ENCODE data around the gene TMC1. TPM values are rescaled to one million over a fixed set of nuclear protein-coding genes. Genes with fewer than 3 reads are reported as not detected.
"Not testable (repeated sequence)": the region's sequence is repeated elsewhere in the genome, so short reads cannot be mapped to it uniquely, and the experiment has no call there.

TMC1 gene
- total RNA-seq, 1 donor = 0.36 TPM

DNA sequence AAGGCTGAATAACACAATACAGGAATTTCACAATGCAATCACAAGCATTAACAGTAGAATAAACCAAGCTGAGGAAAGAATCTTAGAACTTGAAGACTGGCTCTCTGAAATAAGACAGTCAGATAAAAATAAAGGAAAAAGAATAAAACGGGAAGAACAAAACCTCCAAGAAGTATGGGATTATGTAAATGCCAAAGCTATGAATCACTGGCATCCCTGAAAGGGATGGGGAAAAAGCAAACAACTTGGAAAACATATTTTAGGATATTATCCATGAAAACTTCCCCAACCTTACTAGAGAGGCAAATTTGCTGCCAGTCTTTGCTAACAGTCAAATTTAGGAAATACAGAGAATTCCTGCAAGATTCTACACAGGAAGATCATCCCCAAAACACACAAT lies 273.5 kb downstream of the TMC1 start:
- TF ChIP-seq, protein P1, sequence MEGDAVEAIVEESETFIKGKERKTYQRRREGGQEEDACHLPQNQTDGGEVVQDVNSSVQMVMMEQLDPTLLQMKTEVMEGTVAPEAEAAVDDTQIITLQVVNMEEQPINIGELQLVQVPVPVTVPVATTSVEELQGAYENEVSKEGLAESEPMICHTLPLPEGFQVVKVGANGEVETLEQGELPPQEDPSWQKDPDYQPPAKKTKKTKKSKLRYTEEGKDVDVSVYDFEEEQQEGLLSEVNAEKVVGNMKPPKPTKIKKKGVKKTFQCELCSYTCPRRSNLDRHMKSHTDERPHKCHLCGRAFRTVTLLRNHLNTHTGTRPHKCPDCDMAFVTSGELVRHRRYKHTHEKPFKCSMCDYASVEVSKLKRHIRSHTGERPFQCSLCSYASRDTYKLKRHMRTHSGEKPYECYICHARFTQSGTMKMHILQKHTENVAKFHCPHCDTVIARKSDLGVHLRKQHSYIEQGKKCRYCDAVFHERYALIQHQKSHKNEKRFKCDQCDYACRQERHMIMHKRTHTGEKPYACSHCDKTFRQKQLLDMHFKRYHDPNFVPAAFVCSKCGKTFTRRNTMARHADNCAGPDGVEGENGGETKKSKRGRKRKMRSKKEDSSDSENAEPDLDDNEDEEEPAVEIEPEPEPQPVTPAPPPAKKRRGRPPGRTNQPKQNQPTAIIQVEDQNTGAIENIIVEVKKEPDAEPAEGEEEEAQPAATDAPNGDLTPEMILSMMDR (IDR thresholded peaks at IDR 0.05; ENCODE audit: insufficient read depth, low read length) = no peak
- no peak overlapping the region for H3K4me3 ChIP-seq (ENCODE audit: low read depth, low read length)
- DNase-seq (ENCODE audit: low read depth) = no peak

DNA sequence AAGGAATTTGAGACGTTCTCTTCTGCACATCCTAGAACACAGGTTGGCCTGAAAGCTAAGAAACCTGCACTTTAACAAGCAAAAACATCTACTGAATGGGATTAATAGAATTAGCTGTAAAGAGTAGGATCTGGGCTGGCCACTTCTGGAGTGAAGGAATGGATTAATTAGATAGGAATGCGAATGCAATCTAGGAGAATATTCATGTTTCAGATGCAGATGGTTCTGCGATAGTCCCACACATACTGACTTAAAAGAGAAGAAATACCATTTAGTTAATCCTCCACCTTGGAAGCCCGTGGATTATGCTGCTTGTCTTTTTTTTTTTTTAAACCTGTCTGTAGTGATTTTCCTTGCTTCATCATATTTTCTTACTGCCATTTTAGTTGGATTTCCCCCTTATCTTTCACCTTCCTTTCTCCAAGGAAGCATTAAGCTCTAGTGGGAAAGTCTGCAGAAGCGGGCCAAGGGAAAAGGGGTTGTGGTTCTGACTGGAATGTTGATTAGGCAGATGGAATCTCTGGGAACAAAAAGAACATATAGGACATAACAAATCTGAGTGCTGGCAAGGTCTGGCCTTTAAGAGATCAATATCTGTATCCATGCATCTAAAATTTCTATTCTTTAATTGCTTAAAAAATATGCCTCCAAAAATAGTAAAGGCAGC lies 279.1 kb downstream of the TMC1 start:
- H3K4me3 ChIP-seq (ENCODE audit: low read depth, low read length) = no peak overlapping the region
- TF ChIP-seq, protein P1 (IDR thresholded peaks at IDR 0.05; ENCODE audit: insufficient read depth, low read length) = no peak
- no peak for DNase-seq (ENCODE audit: low read depth)

DNA sequence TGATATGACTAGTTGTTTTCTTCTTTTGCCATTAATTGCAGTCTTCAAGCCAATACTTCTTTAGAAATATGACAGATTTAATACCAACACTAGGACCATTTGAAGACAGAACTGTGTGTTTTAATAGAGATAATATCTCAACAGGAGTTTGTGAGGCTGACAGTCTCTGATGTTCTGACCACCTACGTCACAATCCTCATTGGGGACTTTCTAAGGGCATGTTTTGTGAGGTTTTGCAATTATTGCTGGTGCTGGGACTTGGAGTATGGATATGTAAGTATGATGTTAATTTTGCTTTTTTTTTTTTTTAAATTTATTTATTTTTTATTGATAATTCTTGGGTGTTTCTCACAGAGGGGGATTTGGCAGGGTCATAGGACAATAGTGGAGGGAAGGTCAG lies 283.8 kb downstream of the TMC1 start:
- no peak overlapping the region for H3K4me3 ChIP-seq (ENCODE audit: low read depth, low read length)
- TF ChIP-seq, protein P1 (IDR thresholded peaks at IDR 0.05; ENCODE audit: insufficient read depth, low read length) = no peak
- DNase-seq (ENCODE audit: low read depth) = no peak

DNA sequence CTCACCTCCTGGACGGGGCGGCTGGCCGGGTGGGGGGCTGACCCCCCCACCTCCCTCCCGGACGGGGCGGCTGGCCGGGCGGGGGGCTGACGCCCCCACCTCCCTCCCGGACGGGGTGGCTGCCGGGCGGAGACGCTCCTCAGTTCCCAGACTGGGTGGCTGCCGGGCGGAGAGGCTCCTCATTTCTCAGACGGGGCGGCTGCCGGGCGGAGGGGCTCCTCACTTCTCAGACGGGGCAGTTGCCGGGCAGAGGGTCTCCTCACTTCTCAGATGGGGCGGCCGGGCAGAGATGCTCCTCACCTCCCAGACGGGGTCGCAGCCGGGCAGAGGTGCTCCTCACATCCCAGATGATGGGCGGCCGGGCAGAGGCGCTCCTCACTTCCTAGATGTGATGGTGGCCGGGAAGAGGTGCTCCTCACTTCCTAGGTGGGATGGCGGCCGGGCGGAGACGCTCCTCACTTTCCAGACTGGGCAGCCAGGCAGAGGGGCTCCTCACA lies 285.0 kb downstream of the TMC1 start:
- not testable (repeated sequence) for DNase-seq (ENCODE audit: low read depth); H3K4me3 ChIP-seq (ENCODE audit: low read depth, low read length)

DNA sequence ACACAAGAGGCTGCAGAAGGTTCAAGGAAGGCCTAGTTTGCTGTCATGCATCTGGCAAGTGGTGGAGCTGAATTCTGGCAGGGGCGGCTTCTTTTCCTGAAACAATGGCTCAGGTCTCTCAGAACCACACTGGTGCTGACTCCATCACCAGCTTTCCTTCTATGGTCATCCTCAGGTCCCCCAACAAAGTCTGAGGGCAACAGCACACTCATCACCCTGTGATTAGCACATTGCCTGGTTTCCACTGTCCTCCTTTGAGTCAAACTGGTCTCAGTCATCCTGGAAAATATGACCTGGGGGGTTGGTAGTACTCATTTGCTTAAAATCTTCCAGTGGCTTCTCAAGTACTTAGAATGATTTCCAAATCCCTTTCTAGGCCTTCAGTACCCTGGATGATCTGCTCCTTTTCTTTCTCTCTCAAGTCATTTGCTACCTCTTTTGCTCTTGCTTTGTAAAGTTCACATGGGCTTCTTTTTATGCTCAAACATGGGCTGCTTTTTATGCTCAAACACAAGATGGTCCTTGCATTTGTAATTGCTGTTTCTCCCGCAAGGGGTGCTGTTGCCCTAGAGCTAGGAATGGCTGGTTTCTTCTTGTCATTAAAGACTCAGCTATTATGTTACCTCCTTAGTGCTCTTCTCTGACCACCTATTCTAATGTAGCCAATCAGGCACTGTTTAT lies 286.5 kb downstream of the TMC1 start:
- DNase-seq (ENCODE audit: low read depth) = no peak
- TF ChIP-seq, protein P1 (IDR thresholded peaks at IDR 0.05; ENCODE audit: insufficient read depth, low read length) = peak; percentile 17
- no peak overlapping the region for H3K4me3 ChIP-seq (ENCODE audit: low read depth, low read length)

DNA sequence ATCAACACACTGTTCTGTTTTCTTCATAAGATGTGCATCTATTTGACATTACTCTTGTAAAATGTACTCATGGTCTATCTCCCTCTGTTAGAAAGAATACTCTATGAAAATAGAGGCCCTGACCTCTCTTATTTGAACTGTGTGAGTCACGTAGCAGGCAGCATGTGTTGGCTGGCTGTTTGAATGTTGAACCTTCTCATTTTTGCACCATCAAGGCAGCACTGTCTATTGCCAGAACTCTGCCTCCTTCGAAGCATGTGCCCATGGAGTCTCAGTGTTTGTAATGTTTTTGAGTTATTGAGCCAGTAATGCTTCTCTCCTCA lies 287.0 kb downstream of the TMC1 start:
- TF ChIP-seq, protein P1 (IDR thresholded peaks at IDR 0.05; ENCODE audit: insufficient read depth, low read length) = no peak
- no peak overlapping the region for H3K4me3 ChIP-seq (ENCODE audit: low read depth, low read length)
- no peak for DNase-seq (ENCODE audit: low read depth)

DNA sequence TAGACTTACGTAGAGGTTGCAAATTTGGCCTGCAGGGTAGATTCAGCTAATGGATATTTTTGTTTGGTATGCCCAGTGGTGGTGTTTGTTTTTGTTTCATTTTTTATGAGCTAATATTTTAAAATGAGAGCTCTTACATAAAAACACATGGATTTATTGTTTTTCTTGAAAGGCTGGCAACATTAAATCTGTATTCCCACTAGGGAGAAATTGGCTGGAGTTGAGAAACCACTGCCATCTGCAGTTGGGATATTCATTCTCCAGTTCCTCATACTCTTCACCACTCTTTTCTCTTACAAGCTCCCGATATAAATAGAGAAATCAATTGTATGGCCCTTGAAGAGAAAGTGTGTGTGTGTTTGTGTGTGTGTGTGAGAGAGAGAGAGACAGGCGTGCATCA lies 288.2 kb downstream of the TMC1 start:
- no peak overlapping the region for H3K4me3 ChIP-seq (ENCODE audit: low read depth, low read length)
- TF ChIP-seq, protein P1 (IDR thresholded peaks at IDR 0.05; ENCODE audit: insufficient read depth, low read length) = no peak
- no peak for DNase-seq (ENCODE audit: low read depth)

All from fibroblast of the aortic adventitia (primary cell).